Measurements from ENCODE around the gene CERS2. TPM values are rescaled to one million over a fixed set of nuclear protein-coding genes. Genes with fewer than 3 reads are reported as not detected.

CERS2 gene
- total and polyA plus RNA-seq, 10 donors: 63.4 to 128 (median 86.3) TPM

DNA sequence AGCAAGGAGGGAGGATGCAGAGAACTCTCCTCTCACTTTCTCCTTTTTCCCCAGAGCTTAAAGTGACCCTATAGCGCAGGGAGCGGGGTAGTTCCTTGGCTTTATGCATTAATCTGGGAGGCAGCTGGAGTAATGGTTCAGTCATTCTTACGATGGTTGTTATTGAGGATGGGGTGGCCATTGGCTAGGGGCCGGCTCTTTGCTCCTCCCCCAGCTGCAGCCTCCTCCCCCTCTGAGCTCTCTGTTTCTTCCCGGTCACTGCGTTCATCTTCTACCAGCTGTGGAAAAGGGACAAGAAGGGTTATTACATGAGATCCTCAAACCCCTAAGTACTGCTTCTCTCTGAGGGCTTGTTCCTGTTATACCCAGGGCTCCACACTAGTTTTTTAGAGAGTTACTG lies 8.6 kb downstream of the CERS2 start:
- 70 to 89% (median 71%) methylated on average over 6 of the region's 6 CpGs for WGBS, 5 donors
- intact Hi-C loops (cut with DNase I; ENCODE audit: low total_unique reads): no loop called here
- TF ChIP-seq, protein P1, sequence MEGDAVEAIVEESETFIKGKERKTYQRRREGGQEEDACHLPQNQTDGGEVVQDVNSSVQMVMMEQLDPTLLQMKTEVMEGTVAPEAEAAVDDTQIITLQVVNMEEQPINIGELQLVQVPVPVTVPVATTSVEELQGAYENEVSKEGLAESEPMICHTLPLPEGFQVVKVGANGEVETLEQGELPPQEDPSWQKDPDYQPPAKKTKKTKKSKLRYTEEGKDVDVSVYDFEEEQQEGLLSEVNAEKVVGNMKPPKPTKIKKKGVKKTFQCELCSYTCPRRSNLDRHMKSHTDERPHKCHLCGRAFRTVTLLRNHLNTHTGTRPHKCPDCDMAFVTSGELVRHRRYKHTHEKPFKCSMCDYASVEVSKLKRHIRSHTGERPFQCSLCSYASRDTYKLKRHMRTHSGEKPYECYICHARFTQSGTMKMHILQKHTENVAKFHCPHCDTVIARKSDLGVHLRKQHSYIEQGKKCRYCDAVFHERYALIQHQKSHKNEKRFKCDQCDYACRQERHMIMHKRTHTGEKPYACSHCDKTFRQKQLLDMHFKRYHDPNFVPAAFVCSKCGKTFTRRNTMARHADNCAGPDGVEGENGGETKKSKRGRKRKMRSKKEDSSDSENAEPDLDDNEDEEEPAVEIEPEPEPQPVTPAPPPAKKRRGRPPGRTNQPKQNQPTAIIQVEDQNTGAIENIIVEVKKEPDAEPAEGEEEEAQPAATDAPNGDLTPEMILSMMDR (IDR thresholded peaks at IDR 0.05 in 8 of 11, conservative IDR thresholded peaks at IDR 0.05 in 3 of 11): no peak
- TF ChIP-seq POLR2A (IDR thresholded peaks at IDR 0.05): no peak
- TF ChIP-seq POLR2AphosphoS5 (IDR thresholded peaks at IDR 0.05): no peak
- peaks cover 0 to 32% (median 14%) of the 10 kb centered on the region in 6 donors for H3K4me1 ChIP-seq
- H3K9me3 ChIP-seq: no peaks in the 10 kb centered on the region
- no peaks in the 10 kb centered on the region for H3K27me3 ChIP-seq (replicated peaks in 1 of 7)
- peaks cover 0 to 84% (median 82%) of the 10 kb centered on the region in 6 donors for H3K36me3 ChIP-seq
- H3K4me3 ChIP-seq: no peak overlapping the region
- DNase-seq: peak; percentile 18
- H3K27ac ChIP-seq: peak overlapping the region in 1 of 8 donors; percentile 22

DNA sequence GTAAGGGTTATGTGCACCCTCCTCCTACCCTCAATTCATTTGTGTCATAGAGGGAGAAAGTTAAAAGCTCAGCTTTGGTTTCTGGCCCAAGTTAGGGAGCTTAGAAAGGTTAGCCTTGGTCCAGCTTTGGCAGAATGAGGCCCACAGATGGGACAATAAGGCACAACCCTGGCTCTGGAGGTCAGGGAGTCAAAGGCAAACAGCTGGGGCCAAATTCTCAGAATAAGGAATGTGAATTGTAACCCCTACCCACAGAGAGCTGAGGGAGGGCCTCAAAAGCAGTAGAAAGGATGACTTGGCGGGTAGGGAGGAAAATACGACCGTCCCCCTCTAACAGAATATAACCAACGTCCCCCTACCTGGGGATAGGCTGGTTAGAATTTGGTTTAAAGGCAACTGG lies 9.0 kb downstream of the CERS2 start:
- Histone ChIP-seq H3K4me3 (no peak overlapping the region), H3K36me3 (peaks cover 0 to 88% (median 86%) of the 10 kb centered on the region in 6 donors), H3K27me3 (replicated peaks in 1 of 7) (no peaks in the 10 kb centered on the region), H3K9me3 (no peaks in the 10 kb centered on the region), H3K27ac (peak overlapping the region in 1 of 8 donors; percentile 22), H3K4me1 (peaks cover 0 to 28% (median 10%) of the 10 kb centered on the region in 6 donors)
- TF ChIP-seq, protein P1 (IDR thresholded peaks at IDR 0.05 in 8 of 11, conservative IDR thresholded peaks at IDR 0.05 in 3 of 11): no peak
- TF ChIP-seq POLR2A (IDR thresholded peaks at IDR 0.05): no peak
- DNase-seq: peak; percentile 1
- WGBS, 5 donors: 85 to 92% (median 91%) methylated on average over 4 of the region's 4 CpGs
- intact Hi-C loops (cut with DNase I; ENCODE audit: low total_unique reads): no loop called here

DNA sequence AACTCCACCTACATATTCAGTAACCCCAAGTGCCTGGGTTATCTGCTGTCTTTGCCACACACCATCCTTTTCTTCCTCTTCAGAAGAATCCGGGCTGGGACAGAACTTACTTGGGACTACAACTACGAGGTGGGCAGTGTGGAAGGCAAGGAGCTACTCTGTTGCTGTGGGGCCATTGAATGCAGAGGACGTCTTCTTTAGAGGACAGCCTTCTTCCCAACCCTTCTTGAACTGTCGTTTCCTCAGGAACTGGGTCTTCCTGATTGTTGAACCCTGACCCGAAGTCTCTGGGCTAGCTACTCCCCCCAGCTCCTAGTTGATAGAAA lies 10.5 kb downstream of the CERS2 start:
- intact Hi-C loops (cut with DNase I; ENCODE audit: low total_unique reads): no loop called here
- TF ChIP-seq, protein P1 (IDR thresholded peaks at IDR 0.05 in 8 of 11, conservative IDR thresholded peaks at IDR 0.05 in 3 of 11): no peak
- TF ChIP-seq POLR2A (IDR thresholded peaks at IDR 0.05): no peak
- TF ChIP-seq POLR2AphosphoS5 (IDR thresholded peaks at IDR 0.05): no peak
- H3K9me3 ChIP-seq: no peaks in the 10 kb centered on the region
- H3K36me3 ChIP-seq: peaks cover 0 to 100% (median 99%) of the 10 kb centered on the region in 6 donors
- 59 to 82% (median 72%) methylated on average over 5 of the region's 5 CpGs for WGBS, 5 donors
- H3K4me3 ChIP-seq: no peak overlapping the region
- DNase-seq: no peak
- H3K27me3 ChIP-seq (replicated peaks in 1 of 7): no peaks in the 10 kb centered on the region
- H3K4me1 ChIP-seq: peaks cover 0 to 17% (median 2%) of the 10 kb centered on the region in 6 donors
- peak overlapping the region in 1 of 8 donors; percentile 27 for H3K27ac ChIP-seq

DNA sequence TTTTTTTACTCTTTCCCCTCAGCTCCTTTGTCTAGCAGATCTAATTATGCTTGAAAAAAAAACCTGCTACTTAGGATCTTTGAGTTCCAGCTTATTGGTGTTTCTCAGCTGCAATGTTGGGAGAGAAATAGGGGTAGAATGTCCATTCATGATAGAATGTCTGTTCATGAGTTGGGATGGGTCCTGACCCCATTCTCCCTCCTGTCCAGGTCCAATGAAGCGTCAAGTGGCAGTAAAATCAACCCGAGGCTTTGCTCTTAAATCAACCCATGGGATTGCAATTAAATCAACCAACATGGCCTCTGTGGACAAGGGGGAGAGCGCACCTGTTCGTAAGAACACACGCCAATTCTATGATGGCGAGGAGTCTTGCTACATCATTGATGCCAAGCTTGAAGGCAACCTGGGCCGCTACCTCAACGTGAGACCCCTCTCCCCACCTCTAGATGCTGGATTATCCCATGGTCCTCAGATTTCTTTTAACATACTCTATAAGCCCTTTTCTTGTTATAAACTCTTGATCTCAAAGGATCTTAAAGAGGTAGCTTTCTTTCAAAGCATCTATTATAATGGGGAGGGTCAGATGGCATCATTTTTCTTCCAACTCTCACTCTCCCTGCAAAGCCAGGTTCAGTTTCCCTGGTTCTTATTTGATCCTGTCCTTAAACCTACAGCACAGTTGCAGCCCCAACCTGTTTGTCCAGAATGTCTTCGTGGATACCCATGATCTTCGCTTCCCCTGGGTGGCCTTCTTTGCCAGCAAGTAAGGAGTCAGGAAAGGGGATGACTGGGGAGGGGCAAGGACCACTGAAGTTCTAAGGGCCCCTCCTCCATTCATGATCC lies 11.1 kb downstream of the CERS2 start:
- no peaks in the 10 kb centered on the region for H3K9me3 ChIP-seq
- H3K36me3 ChIP-seq: peaks cover 0 to 100% (median 100%) of the 10 kb centered on the region in 6 donors
- H3K4me1 ChIP-seq: peaks cover 0 to 17% (median 2%) of the 10 kb centered on the region in 6 donors
- peak overlapping the region in 2 of 8 donors; percentile 27 to 34 for H3K27ac ChIP-seq
- no peak overlapping the region for H3K4me3 ChIP-seq
- intact Hi-C loops (cut with DNase I; ENCODE audit: low total_unique reads): no loop called here
- peak; percentile 11 for DNase-seq
- H3K27me3 ChIP-seq (replicated peaks in 1 of 7): no peaks in the 10 kb centered on the region
- peak in 1 of 3 donors; percentile 40 for TF ChIP-seq POLR2AphosphoS5 (IDR thresholded peaks at IDR 0.05)
- no peak for TF ChIP-seq POLR2A (IDR thresholded peaks at IDR 0.05)
- 92 to 94% (median 92%) methylated on average over 10 of the region's 10 CpGs for WGBS, 5 donors

All from spleen (tissue), 11 donors.